Panc1 (cell line): ENCODE results near the gene KLHL3. TPM values are rescaled to one million over a fixed set of nuclear protein-coding genes. Genes with fewer than 3 reads are reported as not detected.

ENCODE experiments used
- ATAC-seq: fragments of 200-7000 bp; cut with Tn5 transposase; 2 replicates; pipeline ENCODE4 v1.9.1; 2020; ENCODE audit warnings: mild to moderate bottlenecking, moderate library complexity
- BruUV-seq: library from RNA; stranded (reverse); fragments of 400-500 nt; replicated peaks from 2 replicates; lab custom pipeline; 2021; lab: Mats Ljungman, UMichigan
- CTCF ChIA-PET: fragments of 300-600 bp; sonication (Branson Sonifier 250); formaldehyde crosslinking; loops from one replicate; lab custom pipeline; 2022; ENCODE audit warnings: antibody characterized with exemption; lab: Charles Lee
- POLR2A ChIA-PET: fragments of 300-600 bp; sonication (Branson Sonifier 250); formaldehyde crosslinking; loops from one replicate; lab custom pipeline; 2022; ENCODE audit warnings: antibody characterized with exemption; lab: Charles Lee
- DNase-seq: peaks from one replicate; pipeline ENCODE4 v3.0.0-alpha.2; 2010; ENCODE audit warnings: low read depth, low spot score
- H3K27ac ChIP-seq: 2 replicates; pipeline ENCODE4 v1.5.1; 2011; ENCODE audit warnings: mild to moderate bottlenecking, low read length, inconsistent platforms
- H3K27me3 ChIP-seq: fragments of 200-500 bp; sonication (Bioruptor generic); 2 replicates; pipeline ENCODE4 v1.6.0; 2014; ENCODE audit warnings: low read length, inconsistent platforms; ENCODE audit not compliant: control insufficient read depth, insufficient read depth
- H3K36me3 ChIP-seq: fragments of 200-500 bp; sonication (Bioruptor generic); 2 replicates; pipeline ENCODE4 v1.5.1; 2014; ENCODE audit warnings: inconsistent platforms, mild to moderate bottlenecking, low read length, moderate library complexity; ENCODE audit not compliant: control insufficient read depth, insufficient read depth
- H3K4me1 ChIP-seq: 2 replicates; pipeline ENCODE4 v1.5.1; 2011; ENCODE audit warnings: inconsistent platforms, mild to moderate bottlenecking, low read length, moderate library complexity; ENCODE audit not compliant: control insufficient read depth, insufficient read depth
- H3K4me3 ChIP-seq, 2 experiments: 2 replicates each; pipeline ENCODE4 v1.5.1; 2011 to 2012; ENCODE audit warnings: low read depth in 2 of 2, low read length in 2 of 2, mild to moderate bottlenecking in 2 of 2, inconsistent platforms in 1 of 2, moderate library complexity in 1 of 2
- H3K9me3 ChIP-seq: fragments of 200-500 bp; sonication (Bioruptor generic); 2 replicates; pipeline ENCODE4 v1.5.1; 2014; ENCODE audit warnings: low read depth, mild to moderate bottlenecking, inconsistent platforms, low read length, moderate library complexity; ENCODE audit not compliant: control insufficient read depth, insufficient read depth
- POLR2AphosphoS5 ChIP-seq: IDR thresholded peaks from 2 replicates; pipeline ENCODE4 v1.6.1; 2012; ENCODE audit warnings: mild to moderate bottlenecking, low read depth, low read length, moderate library complexity
- REST ChIP-seq, 2 experiments: IDR thresholded peaks; 2 replicates each; pipeline ENCODE4 v1.6.1; 2011 to 2012; ENCODE audit warnings: low read depth in 2 of 2, control low read depth in 1 of 2, low read length in 1 of 2, mild to moderate bottlenecking in 1 of 2, moderate library complexity in 1 of 2; ENCODE audit not compliant: insufficient read depth in 1 of 2
- SIN3A ChIP-seq: IDR thresholded peaks from 2 replicates; pipeline ENCODE4 v1.6.1; 2012; ENCODE audit warnings: low read depth, mild to moderate bottlenecking, low read length, moderate library complexity, borderline replicate concordance; ENCODE audit not compliant: insufficient read depth
- TCF7L2 ChIP-seq: IDR thresholded peaks from 2 replicates; pipeline ENCODE4 v1.6.1; 2011; ENCODE audit warnings: mild to moderate bottlenecking, low read depth, low read length, inconsistent platforms
- in situ Hi-C: cut with HindIII; loops from 2 replicates; pipeline ENCODE4 v1.10.0; 2016; ENCODE audit warnings: low sequenced_read_pairs, low pct_unique_long_range_greater_than_20kb
- intact Hi-C: fragments of 100-400 bp; cut with micrococcal nuclease; formaldehyde crosslinking; loops from one replicate; pipeline ENCODE4 v1.10.0; 2022; ENCODE audit not compliant: unreplicated experiment
- total RNA-seq: library from RNA; stranded (reverse); gene quantifications from one replicate; pipeline ENCODE4 v1.2.1, GENCODE V29; 2021; ENCODE audit not compliant: unreplicated experiment
- TF ChIP-seq, protein P1 (sequence below): fragments of 450-650 bp; IDR thresholded peaks from 2 replicates; pipeline ENCODE4 v1.5.1; 2017; ENCODE audit warnings: mild to moderate bottlenecking

The KLHL3 gene
- total RNA-seq, 1 experiment from 2014 or later: 1.9 TPM

DNA sequence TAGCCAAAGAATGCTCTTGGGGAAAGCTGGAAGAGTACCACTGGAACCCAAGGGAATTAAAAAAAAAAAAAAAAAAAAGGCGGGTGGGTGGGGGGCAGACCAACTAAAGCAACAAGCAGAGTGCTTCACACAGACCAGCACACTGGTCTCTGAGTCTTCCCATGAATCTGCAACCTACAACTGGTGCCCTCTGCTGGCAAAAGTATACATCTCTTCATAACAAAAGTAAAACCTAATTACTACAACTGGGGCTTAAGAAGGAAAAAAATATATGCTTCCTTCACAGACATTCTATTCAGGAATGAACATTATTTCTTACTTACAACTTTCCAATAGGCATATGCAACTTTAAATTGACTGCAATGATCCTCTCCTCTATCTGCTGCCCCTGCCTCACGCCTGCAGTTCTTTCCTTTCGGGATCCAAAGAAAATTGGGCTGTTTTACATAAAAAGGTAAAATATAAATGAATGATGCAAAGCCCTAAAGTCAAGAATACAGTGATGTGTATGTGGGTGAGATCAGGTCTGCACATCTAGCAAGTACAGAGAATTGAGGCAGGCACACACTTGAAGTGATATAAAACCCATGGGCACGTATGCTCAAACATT is 7.2 kb upstream of the KLHL3 start:
- in situ Hi-C loops (no loop called here), intact Hi-C loops (loop anchor here (1.0 kb wide), 2 partner anchors 83 to 114 kb away; no protein-coding TSS in a partner anchor)
- H3K9me3 ChIP-seq: no peaks in the 10 kb centered on the region
- no peak overlapping the region for H3K4me3 ChIP-seq
- ATAC-seq: peak; percentile 90
- ChIA-PET POLR2A (no interaction called here), CTCF (interaction anchor here (0.5 to 3.2 kb wide), 10 partner anchors 8 to 1514 kb away, joined by 3 to 29 read pairs (median 6); no protein-coding TSS in a partner anchor)
- no peaks in the 10 kb centered on the region for H3K4me1 ChIP-seq
- H3K27ac ChIP-seq: no peak overlapping the region
- no peak for DNase-seq
- BruUV-seq: no TSS peak
- H3K27me3 ChIP-seq: no peaks in the 10 kb centered on the region
- no peak for TF ChIP-seq SIN3A
- no peak for TF ChIP-seq REST (IDR thresholded peaks at IDR 0.05; ENCODE audit: insufficient read depth in 1 of 2, low read depth in 2 of 2, low read length in 1 of 2)
- no peak for TF ChIP-seq POLR2AphosphoS5
- TF ChIP-seq TCF7L2: no peak
- TF ChIP-seq, protein P1, sequence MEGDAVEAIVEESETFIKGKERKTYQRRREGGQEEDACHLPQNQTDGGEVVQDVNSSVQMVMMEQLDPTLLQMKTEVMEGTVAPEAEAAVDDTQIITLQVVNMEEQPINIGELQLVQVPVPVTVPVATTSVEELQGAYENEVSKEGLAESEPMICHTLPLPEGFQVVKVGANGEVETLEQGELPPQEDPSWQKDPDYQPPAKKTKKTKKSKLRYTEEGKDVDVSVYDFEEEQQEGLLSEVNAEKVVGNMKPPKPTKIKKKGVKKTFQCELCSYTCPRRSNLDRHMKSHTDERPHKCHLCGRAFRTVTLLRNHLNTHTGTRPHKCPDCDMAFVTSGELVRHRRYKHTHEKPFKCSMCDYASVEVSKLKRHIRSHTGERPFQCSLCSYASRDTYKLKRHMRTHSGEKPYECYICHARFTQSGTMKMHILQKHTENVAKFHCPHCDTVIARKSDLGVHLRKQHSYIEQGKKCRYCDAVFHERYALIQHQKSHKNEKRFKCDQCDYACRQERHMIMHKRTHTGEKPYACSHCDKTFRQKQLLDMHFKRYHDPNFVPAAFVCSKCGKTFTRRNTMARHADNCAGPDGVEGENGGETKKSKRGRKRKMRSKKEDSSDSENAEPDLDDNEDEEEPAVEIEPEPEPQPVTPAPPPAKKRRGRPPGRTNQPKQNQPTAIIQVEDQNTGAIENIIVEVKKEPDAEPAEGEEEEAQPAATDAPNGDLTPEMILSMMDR: peak; percentile 79
- H3K36me3 ChIP-seq: no peaks in the 10 kb centered on the region

DNA sequence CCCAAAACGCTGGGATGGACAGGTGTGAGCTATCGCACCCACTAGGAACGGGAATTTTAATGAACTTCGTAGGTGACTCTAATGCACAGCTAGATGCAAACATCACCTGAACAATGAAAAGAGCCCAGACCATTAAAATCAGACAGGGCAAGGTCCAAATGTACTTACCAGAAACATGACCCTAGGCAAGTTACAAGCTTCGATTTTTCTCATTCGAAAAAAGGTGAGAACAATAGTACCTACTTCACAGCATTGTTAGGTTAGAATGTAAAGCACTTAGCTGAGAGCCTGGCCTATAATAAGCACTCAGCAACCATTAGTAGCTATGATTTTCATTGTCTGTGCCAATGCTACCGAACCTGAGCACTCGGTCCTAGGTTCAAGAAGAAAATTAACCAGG is 5.8 kb upstream of the KLHL3 start:
- Histone ChIP-seq H3K36me3 (no peaks in the 10 kb centered on the region), H3K27ac (no peak overlapping the region), H3K4me1 (no peaks in the 10 kb centered on the region), H3K27me3 (no peaks in the 10 kb centered on the region), H3K9me3 (no peaks in the 10 kb centered on the region), H3K4me3 (no peak overlapping the region)
- ChIA-PET CTCF (interaction anchor here (1.2 to 3.2 kb wide), 3 partner anchors 11 to 112 kb away, joined by 10 to 29 read pairs (median 27); no protein-coding TSS in a partner anchor), POLR2A (interaction anchor here (0.5 kb wide), 1 partner anchor 10 kb away, joined by 5 read pairs; no protein-coding TSS in a partner anchor)
- ATAC-seq (no peak), DNase-seq (no peak)
- intact Hi-C loops (no loop called here), in situ Hi-C loops (no loop called here)
- TF ChIP-seq POLR2AphosphoS5 (no peak), TCF7L2 (no peak)
- BruUV-seq: no TSS peak

GRCh38 chr5:137739737-137740136 is 3.8 kb upstream of the KLHL3 start:
- ChIA-PET CTCF (no interaction called here), POLR2A (interaction anchor here (0.6 kb wide), 1 partner anchor 9 kb away, joined by 3 read pairs; no protein-coding TSS in a partner anchor)
- TF ChIP-seq TCF7L2 (no peak), SIN3A (no peak), POLR2AphosphoS5 (no peak), REST (IDR thresholded peaks at IDR 0.05; ENCODE audit: insufficient read depth in 1 of 2, low read depth in 2 of 2, low read length in 1 of 2) (no peak)
- TF ChIP-seq, protein P1: no peak
- Histone ChIP-seq H3K27ac (no peak overlapping the region), H3K9me3 (no peaks in the 10 kb centered on the region), H3K27me3 (no peaks in the 10 kb centered on the region), H3K4me1 (no peaks in the 10 kb centered on the region; the same call in 1 of the 2 replicates), H3K4me3 (no peak overlapping the region), H3K36me3 (no peaks in the 10 kb centered on the region)
- ATAC-seq (no peak), DNase-seq (no peak)
- intact Hi-C loops (no loop called here), in situ Hi-C loops (no loop called here)
- BruUV-seq: no TSS peak
